Measurements from ENCODE around the gene MYNN.

Gene MYNN

DNA sequence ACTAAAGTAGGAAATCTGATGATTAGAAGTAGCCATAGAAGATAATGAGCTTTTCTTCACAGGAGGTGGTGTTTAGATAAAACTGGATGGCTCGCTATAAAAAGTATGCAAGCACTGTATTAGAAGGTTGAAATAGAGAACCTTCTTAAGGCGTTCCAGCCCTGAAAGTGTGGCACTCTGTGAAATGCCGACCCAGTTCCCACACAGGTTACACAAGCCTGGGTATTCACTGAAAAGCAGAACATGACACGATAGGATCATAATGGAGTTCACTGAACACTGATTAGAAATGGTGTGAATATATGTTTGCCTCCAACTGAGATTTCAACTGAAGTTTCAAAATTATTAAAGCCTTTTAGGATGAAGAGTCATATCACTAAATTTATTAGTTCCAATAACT, 54.5 kb downstream of the MYNN start:
- no peak overlapping the region for H3K4me3 ChIP-seq (ENCODE audit: low read depth, low read length)

GRCh38 chr3:169835533-169835932, 62.3 kb downstream of the MYNN start:
- DNase-seq: no peak
- Histone ChIP-seq H3K27me3 (replicated peaks) (no peaks in the 10 kb centered on the region), H3K4me3 (ENCODE audit: low read depth, low read length) (no peak overlapping the region), H3K36me3 (replicated peaks) (no peaks in the 10 kb centered on the region), H3K27ac (no peak overlapping the region)
- TF ChIP-seq, protein P1, sequence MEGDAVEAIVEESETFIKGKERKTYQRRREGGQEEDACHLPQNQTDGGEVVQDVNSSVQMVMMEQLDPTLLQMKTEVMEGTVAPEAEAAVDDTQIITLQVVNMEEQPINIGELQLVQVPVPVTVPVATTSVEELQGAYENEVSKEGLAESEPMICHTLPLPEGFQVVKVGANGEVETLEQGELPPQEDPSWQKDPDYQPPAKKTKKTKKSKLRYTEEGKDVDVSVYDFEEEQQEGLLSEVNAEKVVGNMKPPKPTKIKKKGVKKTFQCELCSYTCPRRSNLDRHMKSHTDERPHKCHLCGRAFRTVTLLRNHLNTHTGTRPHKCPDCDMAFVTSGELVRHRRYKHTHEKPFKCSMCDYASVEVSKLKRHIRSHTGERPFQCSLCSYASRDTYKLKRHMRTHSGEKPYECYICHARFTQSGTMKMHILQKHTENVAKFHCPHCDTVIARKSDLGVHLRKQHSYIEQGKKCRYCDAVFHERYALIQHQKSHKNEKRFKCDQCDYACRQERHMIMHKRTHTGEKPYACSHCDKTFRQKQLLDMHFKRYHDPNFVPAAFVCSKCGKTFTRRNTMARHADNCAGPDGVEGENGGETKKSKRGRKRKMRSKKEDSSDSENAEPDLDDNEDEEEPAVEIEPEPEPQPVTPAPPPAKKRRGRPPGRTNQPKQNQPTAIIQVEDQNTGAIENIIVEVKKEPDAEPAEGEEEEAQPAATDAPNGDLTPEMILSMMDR (IDR thresholded peaks at IDR 0.05; ENCODE audit: low read depth, low read length, missing control alignments): no peak
- in situ Hi-C loops (cut with HindIII; ENCODE audit: low pct_ligation_motif_present, low sequenced_read_pairs): no loop called here

More for the DNA sequence above, 54.5 kb downstream of the MYNN start:
- TF ChIP-seq, protein P1 (IDR thresholded peaks at IDR 0.05; ENCODE audit: low read depth, low read length, missing control alignments): no peak
- in situ Hi-C loops (cut with HindIII; ENCODE audit: low pct_ligation_motif_present, low sequenced_read_pairs): no loop called here
- Histone ChIP-seq H3K36me3 (replicated peaks) (no peaks in the 10 kb centered on the region), H3K27ac (no peak overlapping the region), H3K27me3 (replicated peaks) (no peaks in the 10 kb centered on the region)
- no peak for DNase-seq

DNA sequence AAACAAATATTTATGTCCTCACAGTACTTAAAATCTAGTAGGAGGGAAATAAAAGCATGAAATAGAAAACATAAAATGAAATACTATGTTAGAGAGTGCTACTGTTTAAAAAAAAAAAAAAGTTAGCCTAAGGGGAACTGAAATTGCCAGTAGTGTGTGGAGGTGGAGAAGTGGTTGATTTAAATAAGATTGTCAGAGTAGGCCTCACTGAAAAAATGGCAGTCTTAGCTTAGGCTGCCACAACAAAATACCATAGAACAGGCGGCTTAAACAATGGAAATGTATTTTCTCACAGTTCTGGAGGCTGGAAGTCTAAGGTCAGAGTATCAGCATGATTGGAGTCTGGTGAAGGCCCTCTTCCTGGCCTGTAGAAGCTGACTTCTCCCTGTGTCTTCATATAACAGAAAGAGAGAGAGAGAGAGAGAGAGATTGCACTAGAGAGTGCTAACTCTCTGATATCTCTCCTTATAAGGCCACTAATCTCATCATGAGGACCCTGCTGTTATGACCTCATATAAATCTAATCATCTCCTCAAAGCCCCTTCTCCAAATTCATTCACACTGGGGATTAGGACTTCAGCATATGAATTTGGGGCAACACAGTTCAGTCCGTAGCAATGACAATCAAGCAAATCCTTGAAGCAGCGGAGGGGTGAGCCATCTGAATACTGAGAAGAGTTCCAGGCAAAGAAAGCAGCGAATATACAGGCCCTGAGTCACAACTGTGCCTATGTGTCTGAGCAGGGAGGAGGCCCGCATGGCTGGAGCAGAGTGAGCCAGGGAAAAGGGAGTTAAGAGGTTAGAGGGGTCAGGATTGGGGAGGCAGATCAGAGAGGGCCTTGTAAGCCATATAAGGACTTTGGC, 63.1 kb downstream of the MYNN start:
- no peaks in the 10 kb centered on the region for H3K36me3 ChIP-seq (replicated peaks)
- H3K27ac ChIP-seq: no peak overlapping the region
- TF ChIP-seq, protein P1 (IDR thresholded peaks at IDR 0.05; ENCODE audit: low read depth, low read length, missing control alignments): no peak
- in situ Hi-C loops (cut with HindIII; ENCODE audit: low pct_ligation_motif_present, low sequenced_read_pairs): no loop called here
- H3K27me3 ChIP-seq (replicated peaks): no peaks in the 10 kb centered on the region
- DNase-seq: no peak
- H3K4me3 ChIP-seq (ENCODE audit: low read depth, low read length): no peak overlapping the region

GRCh38 chr3:169836942-169837275, 63.7 kb downstream of the MYNN start:
- H3K36me3 ChIP-seq (replicated peaks): no peaks in the 10 kb centered on the region
- no peak overlapping the region for H3K4me3 ChIP-seq (ENCODE audit: low read depth, low read length)
- no peak for DNase-seq
- H3K27me3 ChIP-seq (replicated peaks): no peaks in the 10 kb centered on the region
- TF ChIP-seq, protein P1 (IDR thresholded peaks at IDR 0.05; ENCODE audit: low read depth, low read length, missing control alignments): no peak
- no peak overlapping the region for H3K27ac ChIP-seq
- in situ Hi-C loops (cut with HindIII; ENCODE audit: low pct_ligation_motif_present, low sequenced_read_pairs): no loop called here

DNA sequence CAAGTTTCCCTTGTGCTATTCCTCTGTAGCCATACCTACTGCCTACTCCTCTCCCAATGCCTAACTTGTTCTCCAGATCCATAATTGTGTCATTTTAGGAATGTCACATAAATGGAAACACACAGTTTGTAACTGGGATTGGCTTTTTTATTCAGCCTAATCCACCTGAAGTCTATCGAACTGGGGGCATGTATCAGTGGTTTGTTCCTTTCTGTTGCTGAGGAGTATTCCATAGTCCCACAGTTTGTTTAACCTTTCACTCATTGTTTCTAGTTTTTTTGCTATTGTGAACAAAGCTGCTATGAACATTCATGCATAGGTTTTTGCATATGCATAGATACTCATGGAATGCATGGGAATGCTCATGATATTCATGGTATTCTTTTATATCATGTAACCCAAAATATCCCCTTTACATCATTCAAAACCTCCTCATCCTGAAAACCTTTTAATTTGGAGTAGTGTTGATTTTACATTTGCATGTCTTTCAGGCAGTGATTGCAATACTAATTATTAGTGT, 65.4 kb downstream of the MYNN start:
- no peak overlapping the region for H3K27ac ChIP-seq
- TF ChIP-seq, protein P1 (IDR thresholded peaks at IDR 0.05; ENCODE audit: low read depth, low read length, missing control alignments): no peak
- H3K4me3 ChIP-seq (ENCODE audit: low read depth, low read length): no peak overlapping the region
- DNase-seq: no peak
- no peaks in the 10 kb centered on the region for H3K27me3 ChIP-seq (replicated peaks)
- H3K36me3 ChIP-seq (replicated peaks): no peaks in the 10 kb centered on the region
- in situ Hi-C loops (cut with HindIII; ENCODE audit: low pct_ligation_motif_present, low sequenced_read_pairs): no loop called here
